Measurements from ENCODE around the gene HDAC11. TPM values are rescaled to one million over a fixed set of nuclear protein-coding genes. Genes with fewer than 3 reads are reported as not detected.
"Not testable (repeated sequence)": the region's sequence is repeated elsewhere in the genome, so short reads cannot be mapped to it uniquely, and the experiment has no call there.

HDAC11 gene
- total RNA-seq = 10 to 100 TPM; 11.5 to 28.1 (median 18.0) TPM

DNA sequence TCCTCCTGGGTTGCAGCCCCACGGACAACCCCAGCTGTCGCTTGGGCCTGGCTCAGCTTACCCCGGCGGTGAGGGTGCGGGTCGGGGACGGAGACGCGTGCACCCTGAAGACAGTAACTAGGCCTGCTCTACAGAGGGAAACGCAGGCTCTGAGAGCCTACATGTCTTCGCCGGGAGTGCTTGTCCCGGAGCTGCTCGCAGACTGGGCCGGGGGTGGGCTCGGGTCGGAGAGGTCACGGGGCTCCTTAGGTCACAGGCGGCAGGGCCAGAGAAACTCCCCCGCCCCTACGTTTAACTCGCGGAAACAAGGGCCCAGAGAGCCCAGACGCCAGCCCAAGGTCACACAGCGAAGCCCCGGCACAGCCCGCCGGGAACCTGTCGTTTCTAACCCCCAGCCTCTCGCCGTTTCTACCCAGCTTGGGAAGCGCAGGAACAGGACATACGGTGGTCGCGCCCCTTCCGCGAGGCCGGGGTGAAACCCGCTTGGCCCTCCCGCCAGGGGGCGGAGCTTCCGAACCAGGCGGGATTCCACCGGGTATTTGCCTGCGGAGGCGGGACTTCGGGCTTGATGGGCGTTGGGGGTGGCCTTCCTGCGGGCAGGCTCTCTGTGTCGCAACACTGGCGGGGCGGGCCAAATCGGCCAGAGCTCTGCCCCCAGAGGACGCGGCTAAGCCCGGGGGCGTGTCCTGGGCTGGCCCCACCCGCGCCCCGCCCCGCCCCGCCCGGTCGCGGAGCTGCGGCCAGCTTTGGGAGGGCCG, at the start of gene HDAC11:
HDAC11 (plus strand) TSS at position 725 of the 758 bp plus-strand sequence. CDS start 42 bp downstream, outside the sequence.
- 0 to 1% methylated on average over 17 to 42 of the region's 67 CpGs for WGBS, 2 donors
- Histone ChIP-seq H3K27ac (peak within 1 kb of the TSS; percentile 88 to 95 (median 90)), H3K4me3 (peak within 1 kb of the TSS; percentile 50 to 89 (median 81)), H3K36me3 (peaks cover 0 to 3% (median 0%) of the 10 kb centered on the region in 4 donors), H3K4me1 (peaks cover 18 to 23% (median 21%) of the 10 kb centered on the region in 4 donors), H3K27me3 (no peaks in the 10 kb centered on the region), H3K9me3 (no peaks in the 10 kb centered on the region)
- ATAC-seq (ENCODE audit: low FRiP score in 2 of 2) (peak; percentile 99), DNase-seq (peak; percentile 99)
- TF ChIP-seq EP300 (IDR thresholded peaks at IDR 0.05) = no peak
- TF ChIP-seq CTCF (IDR thresholded peaks at IDR 0.05) = peak in 5 of 6 experiments; percentile 33 to 77 (median 65)
- TF ChIP-seq POLR2A (IDR thresholded peaks at IDR 0.05) = peak in 3 of 4 donors; percentile 81 to 92 (median 88)
- TF ChIP-seq POLR2AphosphoS5 (IDR thresholded peaks at IDR 0.05) = peak; percentile 92 to 94

GRCh38 chr3:13430411-13430875, 49.7 kb upstream of the HDAC11 start:
- ATAC-seq (ENCODE audit: low FRiP score in 2 of 2); H3K36me3 ChIP-seq; H3K9me3 ChIP-seq; DNase-seq; H3K27ac ChIP-seq; H3K4me3 ChIP-seq; H3K4me1 ChIP-seq; H3K27me3 ChIP-seq: not testable (repeated sequence)
- WGBS, 2 donors = 77 to 93% methylated on average over 2 of the region's 2 CpGs

DNA sequence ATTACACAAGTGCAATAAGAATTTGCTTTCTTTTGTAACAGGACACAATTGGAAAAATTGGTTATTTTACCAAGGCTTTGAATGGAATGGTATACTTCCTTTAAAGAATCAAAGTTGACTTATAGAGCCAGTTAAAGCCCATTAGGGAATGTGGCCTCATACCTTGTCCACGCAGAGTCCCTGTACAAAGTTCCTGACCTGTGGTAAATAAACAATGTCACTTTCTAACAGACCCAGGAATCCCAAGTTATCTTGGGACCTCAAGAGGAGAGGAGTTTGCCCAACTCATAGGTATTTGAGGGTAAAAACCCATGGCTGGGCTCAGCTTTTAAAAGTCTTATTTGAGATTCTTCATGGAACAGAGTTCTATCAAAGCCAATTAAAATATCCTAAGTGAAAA, 48.0 kb upstream of the HDAC11 start:
- H3K9me3 ChIP-seq = no peaks in the 10 kb centered on the region
- no peak overlapping the region for H3K27ac ChIP-seq
- no peak for TF ChIP-seq POLR2A (IDR thresholded peaks at IDR 0.05)
- TF ChIP-seq CTCF (IDR thresholded peaks at IDR 0.05) = no peak
- TF ChIP-seq EP300 (IDR thresholded peaks at IDR 0.05) = no peak
- TF ChIP-seq POLR2AphosphoS5 (IDR thresholded peaks at IDR 0.05) = no peak
- H3K4me3 ChIP-seq = no peak overlapping the region
- H3K36me3 ChIP-seq = no peaks in the 10 kb centered on the region
- H3K27me3 ChIP-seq = no peaks in the 10 kb centered on the region
- no peaks in the 10 kb centered on the region for H3K4me1 ChIP-seq
- DNase-seq (no peak), ATAC-seq (ENCODE audit: low FRiP score in 2 of 2) (no peak)
- WGBS, 2 donors = 67 to 80% methylated on average over 1 of the region's 1 CpG

DNA sequence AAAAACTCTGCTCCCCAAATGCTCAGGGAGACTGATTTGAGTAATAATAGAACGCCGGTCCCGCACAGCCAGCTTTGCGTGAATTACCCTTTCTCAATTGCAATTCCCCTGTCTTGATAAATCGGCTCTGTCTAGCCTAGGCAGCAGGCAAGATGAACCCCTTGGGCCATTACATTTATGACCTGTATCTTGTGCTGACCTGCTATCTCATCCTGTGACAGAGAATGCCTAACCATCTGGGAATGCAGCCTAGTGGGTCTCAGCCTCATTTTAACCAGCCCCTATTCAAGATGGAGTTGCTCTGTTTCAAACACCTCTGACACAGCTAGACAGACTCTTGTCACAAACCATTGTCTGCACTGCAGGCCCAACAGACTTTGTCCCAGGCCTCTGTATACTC, 46.2 kb upstream of the HDAC11 start:
- Histone ChIP-seq H3K4me1 (no peaks in the 10 kb centered on the region), H3K4me3 (no peak overlapping the region), H3K9me3 (no peaks in the 10 kb centered on the region), H3K27me3 (no peaks in the 10 kb centered on the region), H3K36me3 (no peaks in the 10 kb centered on the region), H3K27ac (no peak overlapping the region)
- DNase-seq (no peak), ATAC-seq (ENCODE audit: low FRiP score in 2 of 2) (no peak)
- no peak for TF ChIP-seq EP300 (IDR thresholded peaks at IDR 0.05)
- TF ChIP-seq POLR2AphosphoS5 (IDR thresholded peaks at IDR 0.05) = no peak
- TF ChIP-seq CTCF (IDR thresholded peaks at IDR 0.05) = no peak
- WGBS, 2 donors = 86 to 93% methylated on average over 5 of the region's 5 CpGs

GRCh38 chr3:13436213-13436612, 43.9 kb upstream of the HDAC11 start:
- H3K27me3 ChIP-seq; DNase-seq; H3K36me3 ChIP-seq; H3K4me1 ChIP-seq; ATAC-seq (ENCODE audit: low FRiP score in 2 of 2); H3K27ac ChIP-seq; H3K4me3 ChIP-seq; H3K9me3 ChIP-seq: not testable (repeated sequence)
- WGBS, 2 donors = 90 to 91% methylated on average over 4 of the region's 4 CpGs

Measured in upper lobe of left lung (tissue), 6 donors.